CD4-positive, alpha-beta T cell treated with Interleukin-17A for 1 hour (primary cell): ENCODE results near the gene OR2T8.

Experiments used
- DNase-seq: peaks from one replicate; pipeline ENCODE4 v3.0.0-alpha.2; 2020

The OR2T8 gene

DNA sequence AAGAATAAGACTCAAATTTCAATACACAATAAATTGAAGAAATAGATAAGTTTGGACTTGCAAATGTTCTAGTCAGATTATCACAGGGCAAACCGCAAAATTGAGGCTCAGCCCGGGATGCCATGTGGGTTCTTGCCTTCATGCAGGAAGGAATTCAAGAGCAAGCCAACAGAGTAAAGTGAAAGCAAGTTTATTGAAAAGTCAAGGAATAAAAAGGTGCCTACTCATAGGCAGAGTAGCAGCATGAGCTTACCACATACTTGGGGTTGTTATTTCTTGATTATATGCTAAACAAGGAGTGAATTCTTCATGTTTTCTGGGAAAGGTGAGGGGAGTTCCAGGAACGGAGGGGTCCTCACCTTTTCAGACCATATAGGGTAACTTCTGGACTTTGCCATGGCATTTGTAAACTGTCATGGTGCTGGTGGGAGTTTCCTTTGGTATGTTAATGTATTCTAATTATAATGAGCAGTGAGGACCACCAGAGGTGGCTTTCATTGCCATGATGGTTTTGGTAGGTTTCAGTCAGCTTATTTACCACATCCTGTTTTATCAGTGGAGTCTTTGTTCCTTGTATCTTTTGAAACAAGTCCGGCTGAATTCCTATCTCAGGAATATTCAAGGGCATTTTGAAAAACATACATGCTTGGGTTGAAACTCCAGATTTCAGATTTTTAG lies 43.0 kb downstream of the OR2T8 start:
- no peak for DNase-seq

GRCh38 chr1:247964933-247965332 lies 44.9 kb downstream of the OR2T8 start, which contains the start of gene OR2AK2:
TSS of gene OR2AK2 (plus strand) at chr1:247965233. CDS start at chr1:247965377, 144 bp downstream.
- no peak for DNase-seq

DNA sequence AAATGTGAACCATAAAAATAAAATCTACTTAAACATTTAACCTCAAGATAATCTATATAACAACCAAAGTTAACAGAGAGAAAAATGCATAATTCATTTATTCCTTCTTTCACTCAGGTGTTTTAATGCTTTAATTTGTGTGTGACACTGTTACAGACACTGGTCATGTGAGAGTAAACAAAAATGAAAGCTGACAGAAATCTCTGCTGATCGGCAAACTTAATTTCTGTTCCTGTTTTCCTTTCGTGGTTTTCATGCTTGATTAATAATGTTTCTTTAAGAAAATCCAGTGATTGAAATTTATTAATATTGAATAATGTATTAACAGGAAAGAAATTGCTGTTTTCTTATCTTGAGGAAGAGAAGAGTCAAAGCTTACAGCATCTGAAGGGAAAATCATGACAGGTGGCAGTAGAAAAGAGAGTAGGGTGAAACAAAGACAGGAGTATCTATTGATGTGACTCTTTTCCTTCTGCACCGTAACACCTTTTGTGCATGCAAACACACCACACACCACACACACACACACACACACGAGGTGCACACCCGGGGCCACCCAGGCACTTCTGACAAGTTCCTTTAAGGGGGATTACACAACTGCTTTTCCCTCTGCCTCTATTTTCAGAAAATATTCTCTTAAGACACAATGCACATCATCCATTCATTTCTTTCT lies 46.6 kb downstream of the OR2T8 start:
- no peak for DNase-seq
